ENCODE data around the gene NTNG1.

NTNG1 gene

DNA sequence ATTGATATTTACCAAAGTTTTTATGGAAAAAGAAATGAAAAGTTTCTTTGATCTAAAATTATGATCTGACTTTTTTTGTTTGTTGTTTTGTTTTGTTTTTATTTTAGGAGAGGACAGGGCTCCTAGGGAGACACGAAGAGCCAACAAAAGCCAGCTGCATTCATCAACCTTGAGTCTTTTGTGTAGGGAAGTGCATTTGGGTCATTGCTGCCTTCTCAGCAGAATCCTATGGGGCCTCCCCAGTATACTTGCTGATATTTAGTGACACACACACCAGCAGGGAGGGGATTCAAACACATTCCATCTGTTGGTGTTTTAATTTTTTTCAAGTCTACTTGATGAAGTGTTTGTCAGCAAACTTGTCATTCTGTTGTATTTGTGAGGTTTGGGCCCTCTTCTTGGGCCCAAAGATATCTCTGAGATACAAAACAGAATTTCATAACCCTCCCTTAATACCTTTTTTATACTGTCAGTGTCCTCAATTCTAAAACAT lies 203.5 kb downstream of the NTNG1 start:
- no peak for DNase-seq

DNA sequence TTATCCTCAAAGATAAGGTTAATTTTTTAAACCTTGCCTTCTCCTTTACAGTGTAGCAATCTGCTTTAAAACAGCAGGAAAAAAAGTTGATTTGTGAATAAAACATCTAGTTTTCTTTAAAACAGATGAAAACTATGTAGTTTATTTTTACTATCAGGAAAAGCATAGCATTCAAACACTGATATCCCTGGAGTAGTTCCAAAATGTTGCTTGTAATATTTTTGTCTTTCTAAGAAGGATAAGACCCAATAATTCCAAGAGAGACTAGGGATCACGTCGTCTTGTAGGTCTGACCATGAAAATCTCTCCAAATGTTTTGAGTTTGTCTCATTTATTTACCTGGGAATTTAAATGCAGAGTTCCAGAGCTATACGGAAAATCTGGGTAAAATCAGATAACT lies 204.0 kb downstream of the NTNG1 start:
- DNase-seq = no peak

DNA sequence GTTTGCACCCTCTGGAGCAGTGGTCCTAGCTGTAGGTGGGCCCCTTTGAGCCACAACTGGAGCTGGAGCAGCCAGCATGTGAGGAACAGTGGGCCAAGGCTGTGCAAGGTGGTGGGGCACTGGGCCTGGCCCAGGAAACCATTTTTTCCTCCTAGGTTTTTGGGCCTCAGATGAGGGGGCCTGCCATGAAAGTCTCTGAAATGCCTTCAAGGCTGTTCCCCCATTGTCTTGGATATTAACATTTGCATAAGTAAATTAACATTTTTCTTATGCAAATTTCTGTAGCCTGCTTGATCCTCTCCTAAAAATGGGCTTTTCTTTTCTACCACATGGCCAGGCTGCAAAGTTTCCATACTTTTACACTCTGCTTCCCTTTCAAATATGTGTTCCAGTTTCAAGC lies 212.0 kb downstream of the NTNG1 start:
- DNase-seq = no peak

DNA sequence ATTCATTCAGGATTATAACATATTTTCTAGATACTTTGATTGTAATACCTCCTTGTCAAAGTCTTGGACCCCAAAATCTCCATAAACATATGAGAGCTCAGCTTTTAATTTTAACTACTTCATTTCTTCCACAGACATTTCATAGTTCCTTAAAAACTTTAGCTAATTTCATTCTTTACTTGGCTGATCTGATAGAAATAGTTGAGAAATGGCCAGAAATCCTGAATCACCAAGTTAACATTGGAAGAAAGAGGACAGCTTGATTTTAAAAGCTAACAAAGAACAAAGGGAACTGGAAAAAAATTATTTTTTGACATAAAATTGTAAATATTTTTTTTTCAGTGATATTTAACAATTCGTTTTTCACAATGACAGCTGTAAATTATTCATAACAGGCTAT lies 216.5 kb downstream of the NTNG1 start:
- no peak for DNase-seq

DNA sequence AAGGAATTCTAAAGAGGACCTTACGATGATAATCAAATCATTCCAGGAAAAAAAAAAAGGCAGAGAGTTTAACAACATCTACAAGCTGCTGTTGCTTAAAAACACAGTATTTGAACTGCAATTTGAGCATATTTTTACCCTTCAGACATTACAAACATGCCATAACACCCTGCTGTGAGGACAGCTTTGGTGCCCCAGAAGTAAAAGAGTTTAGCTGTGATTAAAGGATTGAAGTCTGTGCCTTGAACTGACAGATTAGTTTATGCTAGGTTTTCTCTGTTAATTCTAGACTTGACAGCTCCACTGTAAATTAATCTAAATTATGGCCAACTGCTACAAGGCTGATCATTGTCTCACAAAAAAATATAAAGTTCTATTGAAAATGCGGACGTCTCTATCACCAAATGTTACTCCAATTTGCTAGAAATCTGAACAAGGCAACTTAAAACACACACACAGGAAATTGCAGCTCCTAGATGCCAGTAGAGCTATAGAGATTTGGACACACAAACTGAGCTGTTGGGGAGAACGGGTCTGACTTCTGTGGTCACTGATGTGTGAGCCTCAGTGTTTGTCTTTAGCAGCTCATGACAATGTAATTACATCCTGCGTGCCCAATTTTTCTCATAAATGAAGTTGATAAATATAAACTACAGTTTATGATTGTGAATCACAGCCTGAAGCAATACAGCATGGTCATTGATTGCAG lies 217.9 kb downstream of the NTNG1 start:
- DNase-seq = no peak

DNA sequence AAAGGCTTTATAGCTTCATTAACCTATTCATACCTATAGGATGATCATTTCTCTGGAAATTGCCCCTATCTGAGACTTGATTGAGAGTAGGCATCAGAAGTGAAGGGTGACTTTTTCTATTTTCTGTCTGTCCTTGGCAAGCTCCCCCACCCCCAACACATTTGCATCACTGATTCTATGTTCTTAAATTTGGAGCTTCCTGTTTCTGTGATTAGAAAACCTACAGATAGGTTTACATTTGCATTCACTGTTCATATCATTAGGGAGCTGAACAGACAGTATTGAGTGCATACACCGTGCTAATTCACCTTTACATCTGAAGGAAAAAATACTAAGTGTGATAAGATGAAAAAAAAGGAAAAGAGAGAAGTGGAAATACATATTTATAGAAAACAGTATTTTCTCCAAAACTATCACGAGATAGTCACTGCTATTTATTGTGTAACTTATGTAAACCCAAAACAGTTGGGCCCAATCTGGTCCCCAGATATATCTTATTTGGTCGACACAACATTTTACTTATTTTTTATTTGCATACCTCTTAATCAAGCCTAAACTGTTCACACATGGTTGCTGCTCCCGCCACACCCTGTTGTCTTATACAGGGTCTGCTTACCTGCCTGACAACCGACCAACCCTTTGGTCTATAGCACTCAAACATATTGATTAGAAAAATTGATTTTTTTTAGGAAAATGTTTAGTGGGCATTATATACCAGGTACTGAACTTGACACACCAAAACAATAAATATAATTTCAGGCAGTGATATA lies 218.8 kb downstream of the NTNG1 start:
- no peak for DNase-seq

DNA sequence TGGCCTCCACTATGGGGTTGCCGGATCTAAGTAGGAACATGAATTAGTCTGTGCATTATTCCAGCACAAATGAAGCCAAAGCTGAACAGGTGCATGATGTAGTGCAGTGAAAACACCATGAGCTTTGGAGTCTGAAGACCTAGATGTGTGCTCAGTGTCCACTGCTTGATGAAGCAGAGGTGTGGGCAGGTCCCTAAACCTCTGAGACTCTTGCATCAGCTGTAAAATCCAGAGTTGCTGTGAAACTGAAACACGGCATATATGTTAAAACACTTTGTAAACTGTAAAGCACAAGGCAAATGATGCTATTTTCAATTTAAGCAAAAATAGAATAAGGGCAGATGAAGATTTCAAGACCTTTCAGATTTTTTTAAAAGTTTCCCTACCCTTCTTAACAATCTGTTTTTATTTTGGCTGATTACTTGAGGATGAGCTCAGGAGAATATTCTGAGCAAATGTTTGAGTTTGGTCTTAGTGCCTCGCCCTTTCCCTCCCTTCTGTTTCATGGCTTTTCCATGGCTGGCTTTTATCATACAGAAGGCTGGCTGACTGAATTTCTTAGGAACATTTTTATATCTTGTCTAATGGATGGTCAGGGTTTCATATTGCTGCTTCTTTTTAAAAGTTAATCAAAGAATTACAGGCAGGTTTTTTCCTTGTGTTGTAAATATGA lies 221.8 kb downstream of the NTNG1 start:
- DNase-seq = no peak

DNA sequence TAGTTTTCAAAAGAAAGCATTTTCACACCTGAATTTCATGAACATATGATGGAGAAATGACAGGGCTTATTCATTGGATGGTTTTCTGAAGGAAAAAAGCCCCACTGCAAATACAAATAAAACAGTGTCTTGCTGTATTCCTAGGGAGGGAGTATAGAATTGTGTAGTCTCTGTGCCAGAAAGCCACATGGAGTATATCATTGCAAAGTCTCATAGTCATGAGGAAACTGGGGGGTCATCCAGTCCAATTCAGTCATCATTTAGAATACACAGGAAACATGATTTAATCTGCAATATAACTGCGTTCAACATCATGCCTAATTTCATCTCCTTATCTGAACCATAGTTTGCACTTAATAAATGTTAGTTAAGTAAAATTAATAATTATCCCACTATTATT lies 222.3 kb downstream of the NTNG1 start:
- no peak for DNase-seq

DNA sequence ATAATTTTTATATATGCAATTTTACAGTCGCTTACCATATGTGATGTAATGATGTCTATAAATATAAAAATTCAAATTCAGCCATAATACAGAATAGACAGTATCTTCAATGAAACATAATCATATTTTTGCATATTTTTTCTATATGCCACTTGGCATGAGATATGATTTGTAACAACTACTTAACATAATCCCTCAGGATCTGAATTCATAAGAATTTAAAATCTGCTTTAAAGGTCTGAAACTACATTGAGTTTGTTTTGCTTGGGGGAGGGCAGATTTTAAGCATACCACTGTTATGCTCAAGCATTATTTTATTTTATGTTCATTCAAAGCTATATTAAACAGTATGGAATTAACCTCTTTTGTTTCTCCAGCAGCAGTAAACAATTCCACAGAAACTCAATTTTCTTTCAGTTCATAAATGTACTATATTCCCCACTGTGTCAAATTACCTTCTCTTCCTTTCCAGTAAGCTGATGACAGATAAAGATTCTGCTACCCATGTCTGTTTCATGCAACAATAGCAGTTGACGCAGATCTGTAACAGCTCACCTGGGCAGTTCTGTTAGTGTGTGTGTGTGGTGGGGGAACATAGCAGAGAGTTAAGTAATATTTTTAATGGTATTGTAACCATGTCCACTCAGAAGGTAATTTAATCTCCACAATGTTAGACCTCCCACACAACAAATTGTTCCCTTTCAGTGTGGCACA lies 224.8 kb downstream of the NTNG1 start:
- no peak for DNase-seq

DNA sequence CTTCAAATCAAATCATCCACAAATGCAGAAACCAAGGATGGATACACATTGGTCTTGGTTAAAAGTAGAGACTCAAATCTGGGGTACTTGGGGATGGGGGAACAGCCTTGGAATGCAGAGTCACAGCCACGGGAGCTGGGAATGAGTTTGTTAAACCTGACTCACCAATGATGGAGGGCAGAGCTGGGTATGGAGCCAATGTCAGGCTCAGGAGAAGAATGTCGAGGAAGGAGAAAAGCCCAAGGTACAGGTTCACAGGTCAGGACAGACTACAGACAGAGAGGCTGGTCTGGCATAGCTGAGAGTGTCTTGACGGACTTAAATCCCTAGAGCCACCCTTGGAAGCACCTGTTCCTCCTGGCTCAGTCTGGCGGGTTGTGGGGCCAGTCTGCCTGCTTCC lies 237.6 kb downstream of the NTNG1 start:
- no peak for DNase-seq

DNA sequence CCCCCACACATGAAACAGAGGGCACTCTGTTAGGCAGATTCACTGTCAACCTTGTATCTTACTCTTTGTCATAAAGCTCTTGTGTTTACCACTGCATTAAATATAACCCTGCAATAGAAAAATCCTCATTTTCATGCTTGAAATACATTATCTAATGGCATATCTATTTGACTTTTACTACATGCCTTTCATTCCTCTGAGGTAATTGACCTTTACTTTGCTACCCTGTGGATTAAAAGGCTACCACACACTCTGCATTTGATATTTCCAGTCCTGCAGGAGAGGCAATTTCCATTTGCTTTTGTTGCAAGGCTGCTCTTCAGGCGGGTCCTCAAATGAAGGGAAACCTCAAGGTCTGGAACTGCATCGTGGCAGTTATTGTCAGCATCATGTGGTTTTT lies 238.0 kb downstream of the NTNG1 start:
- no peak for DNase-seq

DNA sequence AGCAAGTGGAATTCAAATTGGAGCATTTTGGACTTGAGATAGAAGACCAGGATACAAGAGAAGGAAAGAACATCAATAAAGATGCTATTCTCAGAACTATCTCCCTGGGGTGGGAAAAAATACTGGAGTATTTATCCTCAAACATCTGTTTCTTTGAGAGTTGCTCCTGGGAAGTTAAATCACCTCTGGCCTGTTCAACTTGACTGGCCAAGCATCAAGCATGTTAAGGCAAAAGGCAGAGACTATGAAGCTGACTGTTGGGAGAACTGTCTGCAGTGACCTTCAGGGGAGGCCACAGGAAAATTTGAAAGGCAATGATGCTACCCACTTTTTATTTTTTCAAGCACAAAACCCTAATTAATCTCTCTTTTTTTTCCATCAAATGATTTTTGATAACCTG lies 239.0 kb downstream of the NTNG1 start:
- DNase-seq = no peak

DNA sequence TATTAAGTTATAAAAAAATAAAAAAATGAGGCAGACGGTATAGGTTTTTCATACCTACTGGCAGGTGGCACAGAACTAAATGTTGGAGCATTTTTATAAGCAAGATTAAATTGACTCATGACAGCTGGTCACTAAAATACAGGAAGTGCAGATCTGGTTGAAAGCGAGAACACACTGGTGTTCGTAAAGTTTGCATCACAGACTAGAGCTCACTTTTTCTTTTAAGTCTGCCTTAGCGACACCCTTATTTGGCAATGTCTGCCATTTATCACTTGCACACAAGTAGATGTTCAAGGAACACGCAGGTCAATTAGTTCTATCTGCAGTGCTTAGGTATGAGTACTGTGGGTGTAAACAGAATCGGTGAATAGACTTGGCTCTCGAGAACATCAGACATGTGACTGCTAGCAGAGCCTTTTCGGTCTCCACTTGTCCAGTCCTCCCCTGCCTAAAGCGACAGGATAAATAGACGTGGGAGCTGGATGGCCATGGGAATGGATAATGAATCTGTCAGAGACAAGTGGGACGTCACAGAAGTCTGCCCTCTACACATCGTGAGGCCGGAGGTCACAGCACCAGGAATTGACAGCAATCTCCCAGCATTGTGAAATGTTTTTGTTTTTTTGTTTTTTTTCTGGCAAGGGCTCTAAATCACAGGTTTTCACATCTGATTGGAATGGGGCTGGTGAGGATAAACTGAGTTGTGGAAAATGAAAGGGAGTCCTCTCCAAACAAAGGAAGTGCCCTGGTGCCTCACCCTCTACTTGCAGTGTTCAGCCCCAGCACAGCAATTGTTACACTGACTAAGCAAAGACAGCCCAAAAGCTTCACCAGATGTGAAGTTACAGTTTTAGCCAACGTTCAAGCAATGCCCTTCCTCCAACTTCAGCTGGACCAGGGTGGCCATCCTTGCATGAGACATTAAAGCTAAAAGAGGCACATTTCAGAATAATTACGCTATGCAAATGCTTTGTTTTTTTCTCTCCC lies 248.9 kb downstream of the NTNG1 start:
- DNase-seq = no peak

DNA sequence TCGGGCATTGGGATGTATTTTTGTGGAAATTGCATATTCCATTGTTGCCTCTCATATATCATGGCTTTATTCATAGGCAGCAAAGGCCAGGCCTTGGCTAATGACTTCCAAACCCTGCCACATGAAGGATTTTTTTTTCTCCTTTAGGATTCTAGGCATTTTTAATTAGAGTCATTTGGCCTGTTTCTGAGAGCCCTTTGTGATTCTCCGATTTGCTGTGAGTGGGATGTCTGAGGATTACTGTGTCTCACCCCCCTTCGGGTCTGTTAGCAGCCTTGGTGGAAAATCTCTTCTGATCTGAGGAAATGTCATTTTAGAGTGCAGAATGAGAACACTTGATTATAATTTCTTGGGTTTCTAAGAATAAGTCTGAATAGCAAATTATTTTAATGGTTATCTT lies 253.5 kb downstream of the NTNG1 start:
- no peak for DNase-seq

DNA sequence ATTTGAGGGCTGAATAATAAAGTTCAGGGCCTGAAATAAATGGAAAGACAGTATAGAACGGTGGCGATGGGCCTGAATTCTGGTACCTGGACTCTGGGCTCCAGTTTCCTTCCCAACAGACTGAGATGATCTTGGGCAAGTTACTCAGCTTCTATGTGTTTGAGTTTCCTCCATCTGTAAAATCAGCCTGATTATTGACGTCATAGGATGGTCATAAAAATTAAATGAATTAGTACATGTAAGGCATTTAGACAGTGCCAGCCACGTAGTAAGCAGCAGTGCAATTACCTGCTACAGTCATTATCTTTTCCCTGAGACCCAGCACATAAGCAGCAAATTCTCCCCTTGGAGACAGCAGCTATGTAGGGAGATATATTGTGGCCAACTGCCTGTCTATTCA lies 260.9 kb downstream of the NTNG1 start:
- DNase-seq = no peak

DNA sequence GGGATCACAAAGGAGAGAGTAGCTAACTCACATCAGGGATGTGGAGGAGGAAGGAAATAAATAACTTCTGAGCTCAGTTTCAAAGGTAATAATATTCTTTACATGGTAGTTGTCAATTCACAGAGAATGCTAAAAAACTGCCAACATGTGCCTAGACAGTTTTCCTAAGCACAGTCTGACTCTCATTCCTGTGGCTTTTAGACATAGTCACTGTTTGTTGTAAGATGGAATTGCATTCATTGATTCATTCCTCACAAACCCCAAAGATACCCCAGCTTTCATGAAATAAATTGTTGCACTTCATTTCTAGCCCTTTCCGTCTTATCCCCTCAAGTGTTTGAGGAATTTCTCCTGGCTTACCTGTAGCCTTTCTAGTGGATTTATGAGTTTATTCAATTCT lies 263.9 kb downstream of the NTNG1 start:
- no peak for DNase-seq

DNA sequence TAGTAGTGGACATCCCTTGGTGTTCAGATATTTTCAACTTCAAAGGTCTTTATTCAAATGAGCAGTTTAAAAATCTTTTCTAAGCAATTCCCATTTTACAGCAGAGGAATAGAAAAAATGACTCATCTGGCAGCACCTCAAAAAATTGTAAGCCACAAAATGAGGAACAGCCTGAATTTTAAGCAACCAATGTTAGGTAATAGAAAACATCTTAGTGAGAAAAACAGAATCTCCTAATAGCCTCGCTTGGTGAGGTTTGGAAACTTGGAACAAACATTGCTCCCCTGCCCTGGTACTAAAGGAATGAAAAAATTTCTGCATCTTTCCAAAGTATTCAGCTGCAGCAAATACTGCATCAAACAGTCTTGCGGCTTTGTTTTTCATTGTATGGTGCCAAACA lies 264.4 kb downstream of the NTNG1 start:
- no peak for DNase-seq

DNA sequence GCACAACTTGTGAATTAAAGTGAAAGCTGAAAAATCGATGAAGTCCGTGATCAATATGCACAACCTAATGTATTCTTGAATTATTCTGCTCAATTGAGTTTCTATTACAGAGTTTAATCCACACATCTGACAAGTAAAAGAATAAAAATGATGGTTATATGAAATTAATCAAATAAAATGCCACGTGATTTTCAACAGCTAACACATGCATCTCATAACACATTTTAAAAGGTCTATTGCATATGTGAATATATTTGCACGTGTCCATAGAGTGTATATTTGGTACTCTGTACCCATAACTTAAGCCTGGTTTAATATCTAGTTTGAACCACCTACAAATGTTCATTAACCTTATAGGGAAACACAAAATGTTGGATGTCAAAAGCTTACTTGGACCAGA lies 266.2 kb downstream of the NTNG1 start:
- DNase-seq = no peak

DNA sequence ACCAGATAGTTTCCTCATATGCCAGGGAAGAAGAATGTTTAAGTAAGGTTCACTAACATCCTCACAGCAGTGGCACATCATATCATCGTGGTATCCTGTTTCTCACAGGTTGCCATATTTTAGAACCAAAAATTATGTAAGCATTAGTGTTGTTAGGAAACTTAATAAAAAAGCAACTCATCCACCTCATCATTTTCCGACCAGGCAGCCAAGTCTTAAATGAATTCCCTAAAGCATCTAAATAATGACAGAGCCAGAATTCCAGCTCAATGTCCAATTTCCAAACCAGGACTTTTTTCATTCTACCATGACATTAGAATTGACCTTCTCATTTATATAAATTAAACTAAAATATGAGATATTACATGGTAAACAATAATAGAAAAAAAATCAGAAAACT lies 272.7 kb downstream of the NTNG1 start:
- no peak for DNase-seq

DNA sequence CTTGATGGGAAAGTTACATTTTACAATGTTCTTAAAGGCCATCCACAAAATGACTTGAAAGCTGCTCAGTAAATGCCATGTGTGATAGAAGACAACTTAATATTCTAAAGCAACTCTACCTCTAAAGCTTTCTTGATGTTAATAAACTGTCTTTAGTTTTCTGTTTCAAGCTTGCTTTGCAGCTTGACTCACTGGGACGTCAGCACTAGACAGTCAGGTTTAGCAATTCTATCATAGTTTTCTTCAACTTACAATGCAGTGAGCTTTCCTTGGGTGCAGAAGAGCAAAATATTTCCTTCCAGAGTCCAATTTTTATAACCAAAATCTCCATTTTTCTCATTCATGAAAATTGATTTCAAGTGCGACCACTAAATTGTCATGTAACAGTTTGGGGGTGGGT lies 273.1 kb downstream of the NTNG1 start:
- DNase-seq = no peak

DNA sequence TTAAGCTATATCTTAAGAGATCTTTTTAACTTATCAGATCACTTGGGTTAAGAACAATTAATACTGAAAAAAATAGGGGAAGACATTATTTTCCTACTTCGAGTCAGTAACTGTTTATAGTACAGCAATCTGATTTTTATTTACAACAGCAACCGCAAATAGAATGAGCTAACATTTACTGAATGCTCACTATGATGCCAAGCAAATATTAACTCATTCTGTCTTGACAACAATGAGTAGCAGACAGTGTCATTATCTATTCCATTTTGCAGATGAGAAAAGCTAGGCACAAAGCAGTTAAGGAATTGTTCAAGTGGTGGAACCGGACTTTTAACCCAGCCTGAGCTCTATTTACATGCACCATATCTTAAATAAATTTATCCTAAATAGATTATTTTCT lies 273.7 kb downstream of the NTNG1 start:
- DNase-seq = no peak

DNA sequence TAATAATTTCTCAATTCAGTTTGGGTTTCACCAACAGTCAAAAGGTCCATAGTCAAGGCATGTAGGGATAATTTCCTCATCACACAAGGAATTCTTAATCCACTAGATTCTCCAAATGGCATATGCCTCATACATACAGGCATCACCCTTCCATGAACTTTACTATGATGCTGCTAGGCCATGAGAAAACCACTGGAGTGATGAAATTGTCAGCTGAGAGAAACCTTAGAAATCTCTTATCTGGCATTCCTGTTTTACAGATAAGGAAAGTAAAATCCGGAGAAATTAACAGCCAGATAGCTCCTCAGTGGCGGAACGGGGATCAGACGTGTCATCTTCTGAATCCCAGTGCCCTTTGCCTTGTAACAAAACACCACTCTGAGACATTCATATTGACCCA lies 274.4 kb downstream of the NTNG1 start:
- no peak for DNase-seq

Data from activated CD4-positive, alpha-beta T cell treated with anti-CD3 and anti-CD28 coated beads, Interleukin-2, amount 50 U/mL, for 1 hour (primary cell).